GM12892 (cell line): ENCODE data around the gene NHS.

ENCODE experiments used
- POLR2A ChIP-seq: IDR thresholded peaks from 2 replicates; pipeline ENCODE4 v1.6.1; 2011; ENCODE audit warnings: low read depth, low read length, control low read depth
- POLR2AphosphoS5 ChIP-seq: IDR thresholded peaks from 2 replicates; pipeline ENCODE4 v1.6.1; 2011; ENCODE audit warnings: low read depth, low read length, control low read depth
- TAF1 ChIP-seq: IDR thresholded peaks from 2 replicates; pipeline ENCODE4 v1.6.1; 2011; ENCODE audit warnings: low read depth, mild to moderate bottlenecking, control low read depth, low read length, borderline replicate concordance

DNA sequence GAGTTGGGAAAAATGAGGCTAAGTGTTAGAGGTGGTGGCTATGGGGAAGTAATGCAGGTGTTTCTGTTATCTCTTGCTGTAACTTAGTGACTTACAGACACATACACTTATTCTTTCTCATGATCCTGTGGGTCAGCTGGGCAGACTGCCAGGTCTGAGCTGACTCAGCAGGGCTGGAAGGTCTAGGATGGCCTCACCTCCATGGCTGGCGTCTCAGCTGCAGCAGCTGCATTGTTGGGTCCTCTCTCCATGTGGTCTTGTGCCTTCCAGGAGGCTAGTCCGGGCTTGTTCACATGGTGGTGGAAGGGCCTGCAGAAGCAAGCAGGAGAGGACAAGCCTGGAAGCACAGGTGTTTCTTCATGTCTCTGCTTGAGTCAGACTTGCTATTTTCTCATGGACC, 172.7 kb downstream of the NHS start:
- TF ChIP-seq POLR2A (no peak), TAF1 (no peak), POLR2AphosphoS5 (no peak)
